ENCODE data around the gene ST3GAL4.
A peak's percentile ranks its signal among the peaks of the same experiment; 100 is the strongest.

Gene ST3GAL4

DNA sequence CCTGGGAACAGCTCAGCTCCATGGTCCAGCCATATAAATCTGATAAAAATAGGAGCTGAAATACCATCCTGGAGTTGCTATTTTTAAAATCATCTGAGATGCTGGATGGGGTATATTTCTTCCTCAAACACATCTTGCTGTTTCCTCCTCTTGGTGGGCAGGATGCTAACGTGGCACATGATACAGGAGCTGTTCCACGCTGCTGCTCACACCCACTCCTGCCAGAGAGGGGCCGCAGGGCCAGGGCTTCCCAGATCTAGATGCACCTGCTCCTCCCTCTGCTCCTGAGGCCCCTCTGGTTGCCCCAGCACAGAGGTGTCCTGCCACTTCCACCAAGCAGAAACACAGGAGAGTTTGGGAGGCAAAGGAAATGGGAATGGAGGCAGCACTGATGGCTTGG lies 3.3 kb upstream of the ST3GAL4 start:
- Histone ChIP-seq H3K27ac (ENCODE audit: low read depth, low read length) (no peak overlapping the region), H3K4me1 (ENCODE audit: control insufficient read depth in 5 of 5, insufficient read depth in 5 of 5, low read length in 5 of 5) (peaks cover 24 to 81% (median 67%) of the 10 kb centered on the region in 5 donors), H3K9me3 (ENCODE audit: control insufficient read depth in 5 of 5, low read length in 5 of 5) (no peaks in the 10 kb centered on the region), H3K36me3 (ENCODE audit: control insufficient read depth in 5 of 5, insufficient read depth in 5 of 5, low read length in 5 of 5) (peaks cover 0 to 6% (median 0%) of the 10 kb centered on the region in 5 donors), H3K4me3 (ENCODE audit: low read depth in 1 of 5, low read length in 5 of 5) (no peak overlapping the region), H3K9ac (ENCODE audit: low read length in 5 of 5) (no peak overlapping the region), H3K27me3 (ENCODE audit: control insufficient read depth in 5 of 5, insufficient read depth in 4 of 5, low read length in 5 of 5) (no peaks in the 10 kb centered on the region)

DNA sequence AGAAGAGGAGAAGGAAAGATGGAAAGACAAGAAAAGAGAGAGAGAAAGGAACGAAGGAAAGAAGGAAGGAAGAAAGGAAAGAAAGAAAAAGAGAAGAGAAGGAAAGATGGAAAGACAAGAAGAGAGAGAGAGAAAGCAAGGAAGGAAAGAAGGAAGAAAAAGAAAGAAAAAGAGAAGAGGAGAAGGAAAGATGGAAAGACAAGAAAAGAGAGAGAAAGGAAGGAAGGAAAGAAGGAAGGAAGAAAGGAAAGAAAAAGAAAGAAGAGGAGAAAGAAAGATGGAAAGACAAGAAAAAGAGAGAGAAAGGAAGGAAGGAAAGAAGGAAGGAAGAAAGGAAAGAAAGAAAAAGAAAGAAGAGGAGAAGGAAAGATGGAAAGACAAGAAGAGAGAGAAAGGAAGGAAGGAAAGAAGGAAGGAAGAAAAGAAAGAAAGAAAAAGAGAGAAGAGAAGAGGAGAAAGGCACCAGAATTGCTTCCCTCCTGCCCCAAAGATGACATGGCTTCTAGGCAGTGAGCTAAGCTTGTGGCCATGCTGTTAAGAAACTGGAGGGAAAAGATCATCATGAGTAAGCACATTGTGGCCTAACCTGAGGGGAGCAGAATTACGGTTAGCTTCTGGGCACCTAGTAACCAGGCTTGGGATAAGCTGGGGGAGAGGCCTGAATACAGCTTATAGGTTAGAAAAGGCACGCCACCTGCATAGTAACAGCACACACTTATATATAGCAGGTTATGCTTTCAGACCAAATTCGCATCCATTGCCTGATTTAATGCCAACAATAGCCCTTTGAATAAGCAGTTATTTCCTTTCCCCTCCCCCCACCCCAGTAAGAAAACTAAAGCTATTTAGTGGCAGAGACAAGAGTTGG lies 2.3 kb upstream of the ST3GAL4 start:
- Histone ChIP-seq H3K4me3 (ENCODE audit: low read depth in 1 of 5, low read length in 5 of 5) (no peak overlapping the region), H3K9me3 (ENCODE audit: control insufficient read depth in 5 of 5, low read length in 5 of 5) (no peaks in the 10 kb centered on the region), H3K27ac (ENCODE audit: low read depth, low read length) (no peak overlapping the region), H3K36me3 (ENCODE audit: control insufficient read depth in 5 of 5, insufficient read depth in 5 of 5, low read length in 5 of 5) (no peaks in the 10 kb centered on the region), H3K27me3 (ENCODE audit: control insufficient read depth in 5 of 5, insufficient read depth in 4 of 5, low read length in 5 of 5) (no peaks in the 10 kb centered on the region), H3K4me1 (ENCODE audit: control insufficient read depth in 5 of 5, insufficient read depth in 5 of 5, low read length in 5 of 5) (peaks cover 26 to 82% (median 67%) of the 10 kb centered on the region in 5 donors), H3K9ac (ENCODE audit: low read length in 5 of 5) (no peak overlapping the region)

DNA sequence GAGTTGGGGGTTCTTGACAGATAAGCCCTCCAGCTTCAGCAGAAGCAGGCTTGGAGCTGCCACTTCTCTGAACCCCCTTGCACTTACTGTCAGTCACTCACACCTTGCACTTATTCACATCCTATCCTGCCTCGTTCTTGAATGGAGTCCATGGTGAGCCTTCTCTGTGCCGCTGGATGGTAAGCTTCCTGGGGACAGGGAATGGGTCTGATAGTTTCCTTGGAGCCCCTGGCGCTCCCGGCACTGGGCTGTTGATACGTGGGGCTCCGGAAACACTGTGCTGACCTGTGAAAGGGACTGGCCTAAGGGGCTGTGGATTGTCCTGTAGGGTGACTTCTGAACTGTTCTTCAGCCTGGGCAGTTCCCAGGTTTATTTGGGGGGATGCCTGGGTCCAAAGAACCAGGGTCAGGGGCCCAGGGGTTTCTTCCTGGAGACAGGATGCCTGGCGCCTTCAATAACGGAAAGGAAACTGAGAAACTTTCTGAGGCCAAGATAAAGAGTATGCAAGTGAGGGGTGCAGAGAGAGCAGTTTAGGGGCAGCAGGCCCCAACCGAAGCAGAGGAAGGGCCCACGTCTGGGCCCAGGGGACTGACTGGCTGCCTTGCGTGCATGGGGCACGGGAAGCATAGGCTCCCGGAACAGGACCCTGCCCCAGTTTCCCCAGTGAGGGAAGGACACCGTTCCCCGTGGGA lies 709 bp upstream of the ST3GAL4 start:
- Histone ChIP-seq H3K27me3 (ENCODE audit: control insufficient read depth in 5 of 5, insufficient read depth in 4 of 5, low read length in 5 of 5) (no peaks in the 10 kb centered on the region), H3K36me3 (ENCODE audit: control insufficient read depth in 5 of 5, insufficient read depth in 5 of 5, low read length in 5 of 5) (no peaks in the 10 kb centered on the region), H3K9me3 (ENCODE audit: control insufficient read depth in 5 of 5, low read length in 5 of 5) (no peaks in the 10 kb centered on the region), H3K27ac (ENCODE audit: low read depth, low read length) (peak overlapping the region; percentile 23), H3K9ac (ENCODE audit: low read length in 5 of 5) (peak overlapping the region in 4 of 5 donors; percentile 68 to 72 (median 70)), H3K4me3 (ENCODE audit: low read depth in 1 of 5, low read length in 5 of 5) (peak overlapping the region; percentile 29 to 88 (median 79)), H3K4me1 (ENCODE audit: control insufficient read depth in 5 of 5, insufficient read depth in 5 of 5, low read length in 5 of 5) (peaks cover 18 to 82% (median 68%) of the 10 kb centered on the region in 5 donors)

DNA sequence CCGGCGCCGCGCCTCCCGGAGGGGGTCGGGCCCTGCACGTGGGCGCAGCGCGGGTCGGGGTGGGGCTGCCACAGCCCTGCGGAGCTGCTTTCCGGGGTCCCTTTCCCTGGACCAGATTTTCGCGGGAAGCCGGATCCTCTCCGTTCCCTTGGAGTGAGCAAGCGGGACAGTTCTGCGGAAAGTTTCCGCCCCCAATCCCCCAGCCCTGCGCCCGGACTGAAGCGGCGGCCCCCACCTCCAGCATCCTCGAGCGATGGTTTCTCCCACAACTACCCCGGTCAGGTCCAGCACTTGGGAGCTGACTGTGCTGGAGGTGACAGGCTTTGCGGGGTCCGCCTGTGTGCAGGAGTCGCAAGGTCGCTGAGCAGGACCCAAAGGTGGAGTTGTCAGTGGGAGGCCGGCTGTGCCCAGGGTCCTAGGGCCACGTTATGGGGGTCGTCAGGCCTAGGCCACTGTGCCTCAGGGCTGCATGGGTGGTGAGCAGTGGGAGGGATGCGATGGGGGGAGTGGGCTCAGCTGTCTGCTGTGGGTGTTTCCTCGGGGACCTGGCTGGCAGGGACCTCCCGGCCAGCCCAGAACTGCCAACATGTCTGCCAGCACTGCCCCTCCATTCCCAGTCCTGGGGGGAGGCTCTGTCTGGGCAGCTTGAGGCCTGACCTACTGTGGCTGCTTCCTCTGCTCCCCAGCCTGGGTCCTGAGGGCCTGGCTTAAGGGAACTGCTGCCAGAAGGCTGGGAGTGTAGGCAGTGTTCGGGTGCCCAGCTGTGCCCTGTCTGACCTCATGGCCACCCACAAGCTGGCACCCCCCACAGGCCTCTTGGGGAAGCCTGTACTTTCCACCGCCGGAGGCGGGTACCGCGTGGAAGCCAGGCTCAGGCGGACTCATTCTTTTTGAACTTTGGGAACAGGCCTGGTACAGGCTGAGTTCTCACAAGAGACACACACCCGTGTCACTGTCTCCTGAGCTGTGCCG lies 726 bp downstream of the ST3GAL4 start:
- H3K27me3 ChIP-seq (ENCODE audit: control insufficient read depth in 5 of 5, insufficient read depth in 4 of 5, low read length in 5 of 5): no peaks in the 10 kb centered on the region
- peaks cover 15 to 74% (median 66%) of the 10 kb centered on the region in 5 donors for H3K4me1 ChIP-seq (ENCODE audit: control insufficient read depth in 5 of 5, insufficient read depth in 5 of 5, low read length in 5 of 5)
- H3K36me3 ChIP-seq (ENCODE audit: control insufficient read depth in 5 of 5, insufficient read depth in 5 of 5, low read length in 5 of 5): no peaks in the 10 kb centered on the region
- peak overlapping the region; percentile 65 to 77 (median 72) for H3K9ac ChIP-seq (ENCODE audit: low read length in 5 of 5)
- peak overlapping the region; percentile 90 for H3K27ac ChIP-seq (ENCODE audit: low read depth, low read length)
- H3K4me3 ChIP-seq (ENCODE audit: low read depth in 1 of 5, low read length in 5 of 5): peak overlapping the region; percentile 48 to 88 (median 79)
- H3K9me3 ChIP-seq (ENCODE audit: control insufficient read depth in 5 of 5, low read length in 5 of 5): no peaks in the 10 kb centered on the region

DNA sequence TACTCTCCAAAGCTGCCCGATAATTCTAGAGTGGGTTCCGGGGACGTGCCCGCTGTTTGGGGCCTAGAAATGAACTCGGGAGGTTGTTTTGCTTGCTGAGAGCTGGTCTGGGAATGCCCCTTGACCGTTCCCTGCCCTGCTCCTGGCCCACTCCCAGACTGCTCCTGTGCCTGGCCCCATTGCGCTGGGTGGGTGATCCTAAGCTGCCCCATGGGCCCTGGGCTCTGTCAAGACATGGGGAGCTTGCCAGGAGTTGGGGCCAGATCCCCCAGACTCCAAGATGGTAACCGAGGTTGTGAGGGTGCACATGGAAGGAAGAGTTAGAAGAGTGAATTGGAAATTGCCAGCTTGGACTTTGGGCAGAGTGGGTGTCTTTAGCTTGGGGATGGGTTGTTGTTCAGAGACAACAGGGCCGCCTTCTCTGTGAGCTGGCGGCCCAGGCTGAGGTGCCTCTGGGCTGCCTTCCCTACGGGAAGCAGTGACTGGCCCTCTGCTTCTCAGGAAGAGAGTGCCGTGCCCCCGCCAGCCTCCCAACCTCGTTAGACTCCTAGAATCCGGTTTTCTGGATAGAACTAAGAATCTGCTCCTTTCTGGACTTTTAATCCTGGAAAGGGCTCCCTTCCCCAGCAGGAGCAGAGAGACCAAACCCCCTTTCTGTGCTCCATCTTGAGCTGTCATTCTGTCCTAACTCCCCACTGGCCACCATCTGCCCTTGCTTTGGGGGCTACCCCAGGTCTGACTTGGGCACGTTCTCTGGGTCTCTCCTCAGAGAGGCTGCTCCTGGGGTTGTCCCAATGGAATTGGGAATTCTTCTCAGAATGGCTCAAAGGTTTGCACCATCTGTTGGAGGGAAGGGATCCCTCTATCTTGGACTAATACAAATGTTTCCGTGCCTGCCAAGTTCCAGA lies 1.8 kb downstream of the ST3GAL4 start:
- H3K9me3 ChIP-seq (ENCODE audit: control insufficient read depth in 5 of 5, low read length in 5 of 5): no peaks in the 10 kb centered on the region

DNA sequence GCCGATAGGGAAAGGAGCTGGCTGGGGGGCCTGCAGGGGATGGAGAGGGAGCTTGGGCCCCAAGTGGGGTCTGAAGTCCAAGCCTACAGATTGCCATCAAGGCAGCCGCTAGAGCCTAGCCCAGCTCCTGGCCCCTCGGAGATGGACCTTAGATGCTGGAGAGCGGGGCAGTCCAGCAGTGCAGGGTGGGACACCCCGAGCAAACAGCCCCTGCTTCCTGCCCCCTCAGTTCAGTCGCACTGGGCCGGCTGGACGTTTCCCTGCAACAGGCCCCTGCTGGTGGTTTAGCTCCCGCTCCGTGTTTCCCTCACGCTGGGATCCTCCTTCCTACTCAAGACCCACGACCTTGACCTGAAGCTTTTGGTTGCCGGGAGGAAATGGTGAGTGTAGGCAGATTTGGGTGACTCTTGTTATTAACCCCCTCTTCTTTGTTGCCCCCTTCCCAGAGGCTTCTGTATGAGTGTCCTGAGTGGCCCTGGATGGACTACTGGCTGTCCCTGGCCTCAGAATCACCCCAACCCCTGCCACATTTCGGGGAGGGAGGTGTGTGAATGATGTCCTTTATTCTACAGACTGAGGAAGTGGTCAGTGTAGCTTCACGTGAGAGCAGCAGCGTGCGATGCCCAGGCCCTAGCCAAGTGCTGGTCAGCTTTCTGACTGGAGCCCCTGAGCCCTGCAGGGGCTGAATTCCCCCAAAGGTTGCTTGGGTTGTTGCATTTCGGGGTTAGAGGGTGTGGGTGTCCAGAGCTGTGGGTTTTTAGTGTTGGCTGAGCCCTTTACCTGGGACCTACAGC lies 2.7 kb downstream of the ST3GAL4 start:
- Histone ChIP-seq H3K9me3 (ENCODE audit: control insufficient read depth in 5 of 5, low read length in 5 of 5) (no peaks in the 10 kb centered on the region), H3K36me3 (ENCODE audit: control insufficient read depth in 5 of 5, insufficient read depth in 5 of 5, low read length in 5 of 5) (no peaks in the 10 kb centered on the region), H3K27me3 (ENCODE audit: control insufficient read depth in 5 of 5, insufficient read depth in 4 of 5, low read length in 5 of 5) (no peaks in the 10 kb centered on the region), H3K27ac (ENCODE audit: low read depth, low read length) (peak overlapping the region; percentile 90), H3K4me1 (ENCODE audit: control insufficient read depth in 5 of 5, insufficient read depth in 5 of 5, low read length in 5 of 5) (peaks cover 15 to 69% (median 65%) of the 10 kb centered on the region in 5 donors), H3K4me3 (ENCODE audit: low read depth in 1 of 5, low read length in 5 of 5) (peak overlapping the region in 4 of 5 donors; percentile 1 to 79 (median 21)), H3K9ac (ENCODE audit: low read length in 5 of 5) (peak overlapping the region in 2 of 5 donors; percentile 65 to 77)

More for the DNA sequence above, 1.8 kb downstream of the ST3GAL4 start:
- Histone ChIP-seq H3K36me3 (ENCODE audit: control insufficient read depth in 5 of 5, insufficient read depth in 5 of 5, low read length in 5 of 5) (no peaks in the 10 kb centered on the region), H3K9ac (ENCODE audit: low read length in 5 of 5) (peak overlapping the region; percentile 65 to 77 (median 72)), H3K4me1 (ENCODE audit: control insufficient read depth in 5 of 5, insufficient read depth in 5 of 5, low read length in 5 of 5) (peaks cover 15 to 64% (median 60%) of the 10 kb centered on the region in 5 donors), H3K27me3 (ENCODE audit: control insufficient read depth in 5 of 5, insufficient read depth in 4 of 5, low read length in 5 of 5) (no peaks in the 10 kb centered on the region), H3K4me3 (ENCODE audit: low read depth in 1 of 5, low read length in 5 of 5) (peak overlapping the region; percentile 48 to 88 (median 79)), H3K27ac (ENCODE audit: low read depth, low read length) (peak overlapping the region; percentile 90)

DNA sequence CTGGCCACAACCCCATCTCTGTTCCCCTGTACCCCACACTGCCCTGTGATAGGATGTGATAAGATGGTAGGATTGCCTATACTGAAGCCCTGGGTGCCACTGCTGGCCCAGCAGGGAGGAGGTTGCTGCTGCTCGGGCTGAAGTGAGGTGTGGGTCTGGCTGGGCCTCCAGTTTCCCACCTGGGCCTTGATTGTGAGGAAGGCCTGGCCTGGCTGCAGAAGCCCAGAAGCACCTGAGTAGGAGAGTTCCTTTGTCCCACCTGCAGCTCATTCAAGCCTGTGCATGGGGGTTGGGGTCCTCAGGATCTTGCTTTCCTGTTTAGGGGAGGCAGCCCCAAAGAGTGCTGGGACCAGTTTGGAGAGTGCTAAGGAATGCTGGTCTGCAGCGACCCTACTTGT lies 3.3 kb downstream of the ST3GAL4 start:
- H3K4me3 ChIP-seq (ENCODE audit: low read depth in 1 of 5, low read length in 5 of 5): peak overlapping the region in 1 of 5 donors; percentile 11
- no peaks in the 10 kb centered on the region for H3K27me3 ChIP-seq (ENCODE audit: control insufficient read depth in 5 of 5, insufficient read depth in 4 of 5, low read length in 5 of 5)
- no peaks in the 10 kb centered on the region for H3K9me3 ChIP-seq (ENCODE audit: control insufficient read depth in 5 of 5, low read length in 5 of 5)
- peak overlapping the region in 1 of 5 donors; percentile 47 for H3K9ac ChIP-seq (ENCODE audit: low read length in 5 of 5)
- peaks cover 15 to 69% (median 66%) of the 10 kb centered on the region in 5 donors for H3K4me1 ChIP-seq (ENCODE audit: control insufficient read depth in 5 of 5, insufficient read depth in 5 of 5, low read length in 5 of 5)
- H3K36me3 ChIP-seq (ENCODE audit: control insufficient read depth in 5 of 5, insufficient read depth in 5 of 5, low read length in 5 of 5): no peaks in the 10 kb centered on the region
- H3K27ac ChIP-seq (ENCODE audit: low read depth, low read length): peak overlapping the region; percentile 60

DNA sequence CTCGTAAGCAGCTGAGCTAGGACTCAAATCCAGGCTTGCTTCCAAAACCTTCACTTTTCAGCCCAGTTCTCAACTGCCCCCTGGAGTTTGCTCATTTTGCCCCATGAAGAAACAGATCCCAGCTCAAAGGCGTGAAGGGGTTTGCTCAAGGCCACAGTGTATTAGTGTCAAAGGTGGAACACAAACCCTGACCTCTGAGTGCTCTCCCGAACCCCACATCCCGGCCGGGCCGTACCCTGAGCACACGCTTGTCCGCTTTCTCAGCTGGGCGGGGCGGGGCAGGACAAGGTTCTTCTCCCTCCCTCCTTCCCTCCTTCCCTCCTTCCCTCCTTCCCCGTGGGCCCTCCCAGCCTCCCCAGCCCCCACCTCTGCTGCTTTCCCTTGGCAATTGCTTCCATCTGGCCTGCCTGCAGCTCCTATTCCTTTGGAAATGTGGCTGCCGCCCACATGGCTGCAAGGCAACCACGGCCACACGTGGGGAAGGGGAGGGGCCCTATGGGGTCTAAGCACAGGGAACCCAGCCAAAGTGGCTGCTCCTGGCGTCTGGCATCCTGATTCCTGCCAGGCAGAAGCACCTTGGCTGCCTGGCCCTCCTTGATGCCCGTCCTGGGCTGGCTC lies 4.1 kb downstream of the ST3GAL4 start:
- Histone ChIP-seq H3K4me1 (ENCODE audit: control insufficient read depth in 5 of 5, insufficient read depth in 5 of 5, low read length in 5 of 5) (peaks cover 15 to 66% (median 62%) of the 10 kb centered on the region in 5 donors), H3K36me3 (ENCODE audit: control insufficient read depth in 5 of 5, insufficient read depth in 5 of 5, low read length in 5 of 5) (no peaks in the 10 kb centered on the region), H3K9ac (ENCODE audit: low read length in 5 of 5) (peak overlapping the region in 1 of 5 donors; percentile 47), H3K27ac (ENCODE audit: low read depth, low read length) (peak overlapping the region; percentile 60), H3K27me3 (ENCODE audit: control insufficient read depth in 5 of 5, insufficient read depth in 4 of 5, low read length in 5 of 5) (no peaks in the 10 kb centered on the region), H3K4me3 (ENCODE audit: low read depth in 1 of 5, low read length in 5 of 5) (peak overlapping the region in 4 of 5 donors; percentile 9 to 48 (median 36)), H3K9me3 (ENCODE audit: control insufficient read depth in 5 of 5, low read length in 5 of 5) (no peaks in the 10 kb centered on the region)

Measured in subcutaneous abdominal adipose tissue (tissue), 5 donors.